ENCODE measurements around the gene LEFTY1.

GRCh38 chr1:225930566-225930965 lies 41.6 kb upstream of the LEFTY1 start:
- TF ChIP-seq, protein P1, sequence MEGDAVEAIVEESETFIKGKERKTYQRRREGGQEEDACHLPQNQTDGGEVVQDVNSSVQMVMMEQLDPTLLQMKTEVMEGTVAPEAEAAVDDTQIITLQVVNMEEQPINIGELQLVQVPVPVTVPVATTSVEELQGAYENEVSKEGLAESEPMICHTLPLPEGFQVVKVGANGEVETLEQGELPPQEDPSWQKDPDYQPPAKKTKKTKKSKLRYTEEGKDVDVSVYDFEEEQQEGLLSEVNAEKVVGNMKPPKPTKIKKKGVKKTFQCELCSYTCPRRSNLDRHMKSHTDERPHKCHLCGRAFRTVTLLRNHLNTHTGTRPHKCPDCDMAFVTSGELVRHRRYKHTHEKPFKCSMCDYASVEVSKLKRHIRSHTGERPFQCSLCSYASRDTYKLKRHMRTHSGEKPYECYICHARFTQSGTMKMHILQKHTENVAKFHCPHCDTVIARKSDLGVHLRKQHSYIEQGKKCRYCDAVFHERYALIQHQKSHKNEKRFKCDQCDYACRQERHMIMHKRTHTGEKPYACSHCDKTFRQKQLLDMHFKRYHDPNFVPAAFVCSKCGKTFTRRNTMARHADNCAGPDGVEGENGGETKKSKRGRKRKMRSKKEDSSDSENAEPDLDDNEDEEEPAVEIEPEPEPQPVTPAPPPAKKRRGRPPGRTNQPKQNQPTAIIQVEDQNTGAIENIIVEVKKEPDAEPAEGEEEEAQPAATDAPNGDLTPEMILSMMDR (conservative IDR thresholded peaks at IDR 0.05 in 1 of 2, IDR thresholded peaks at IDR 0.05 in 1 of 2; ENCODE audit: extremely low read depth in 1 of 2, insufficient read depth in 1 of 2, low read depth in 1 of 2, low read length in 2 of 2): no peak
- TF ChIP-seq EZH2 (IDR thresholded peaks at IDR 0.05; ENCODE audit: borderline replicate concordance, low read length): no peak

All from mammary epithelial cell (primary cell).